SK-N-MC (cell line): ENCODE results near the gene GAD2.

Experiments
- EZH2 ChIP-seq: fragments of 200-600 bp; sonication (generic); IDR thresholded peaks from one replicate; pipeline ENCODE4 v1.6.1; 2017; ENCODE audit warnings: antibody characterized with exemption
- POLR2AphosphoS5 ChIP-seq: IDR thresholded peaks from 2 replicates; pipeline ENCODE4 v1.6.1; 2012; ENCODE audit warnings: mild to moderate bottlenecking, low read depth, low read length, borderline replicate concordance

DNA sequence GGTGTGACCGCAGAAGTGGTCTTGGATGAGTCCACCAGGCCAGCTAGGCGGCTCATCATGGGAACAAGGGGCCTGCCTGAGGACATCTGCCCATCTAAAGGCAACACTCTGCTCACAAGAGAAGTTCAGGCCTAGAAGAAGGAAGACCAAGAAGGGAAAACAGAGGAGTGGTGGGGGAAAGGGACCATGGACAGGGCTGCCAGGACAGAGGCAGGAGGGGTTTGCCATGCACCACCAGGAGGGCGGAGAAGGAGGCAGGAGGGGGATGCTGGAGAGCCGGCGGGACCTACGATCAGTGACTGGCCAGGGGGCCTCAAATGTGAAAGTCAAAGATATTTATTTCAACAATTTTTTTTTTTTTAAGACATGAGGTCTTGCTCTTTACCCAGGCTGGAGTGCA lies 33.1 kb downstream of the GAD2 start:
- TF ChIP-seq POLR2AphosphoS5 (no peak), EZH2 (no peak)
